Skin of body (tissue), 2 donors: ENCODE data around the gene SFXN4. TPM values are rescaled to one million over a fixed set of nuclear protein-coding genes. Genes with fewer than 3 reads are reported as not detected.

ENCODE experiments used
- DNase-seq: peaks from one replicate; lab custom pipeline; 2025; lab: John Stamatoyannopoulos, UW
- total RNA-seq: library from RNA; depleted of rRNA; stranded (reverse); fragments of >200 nt; gene quantifications from one replicate; pipeline ENCODE4 v1.2.3, GENCODE V29; 2014

Gene SFXN4
- 11.4 TPM for total RNA-seq

- no peak for DNase-seq
These were observed at the start of gene SFXN4 for GRCh38 chr10:119165171-119166117. SFXN4 (minus strand) TSS chr10:119165714; CDS start chr10:119165647, 67 bp downstream.

DNA sequence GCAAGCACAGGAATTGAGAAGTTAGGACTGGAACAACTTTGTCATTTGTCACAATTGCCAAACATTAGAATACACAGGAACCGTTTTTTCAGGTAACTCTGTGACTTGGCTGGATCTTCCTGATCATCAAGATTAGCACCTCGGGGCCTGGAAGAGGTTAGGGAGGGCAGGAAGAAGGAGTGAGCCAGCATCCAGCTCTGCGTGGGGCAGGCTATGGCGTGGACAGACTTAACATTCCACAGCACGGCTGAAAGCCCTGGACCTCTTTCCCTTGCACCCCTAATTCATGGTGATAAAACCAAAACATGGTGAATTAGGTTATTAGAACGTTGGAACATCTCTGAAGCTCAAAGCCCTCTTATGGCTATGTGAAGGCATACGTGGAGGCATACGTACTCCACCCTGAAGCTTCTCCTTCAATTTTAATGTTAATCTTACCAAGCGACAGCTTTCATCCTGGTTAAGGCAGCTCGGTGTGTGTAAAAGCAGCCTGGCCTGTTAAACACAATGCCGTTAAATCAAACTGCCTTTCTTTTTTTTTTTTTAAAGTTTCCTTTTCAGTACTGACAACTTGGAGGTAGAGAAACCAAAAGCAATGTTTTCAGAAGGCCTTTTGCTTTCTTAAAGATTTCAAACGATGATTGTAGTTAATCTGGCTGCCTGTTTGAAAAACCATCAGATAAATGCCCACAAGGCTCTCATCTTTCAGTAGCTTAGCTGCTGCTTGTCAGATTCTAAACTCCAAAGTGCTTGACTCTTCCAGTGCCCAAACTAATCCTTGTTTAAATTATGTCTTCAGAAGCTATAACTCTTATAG, 46.3 kb upstream of the SFXN4 start:
- DNase-seq = no peak

GRCh38 chr10:119211176-119211575, 45.7 kb upstream of the SFXN4 start:
- peak; percentile 49 for DNase-seq

DNA sequence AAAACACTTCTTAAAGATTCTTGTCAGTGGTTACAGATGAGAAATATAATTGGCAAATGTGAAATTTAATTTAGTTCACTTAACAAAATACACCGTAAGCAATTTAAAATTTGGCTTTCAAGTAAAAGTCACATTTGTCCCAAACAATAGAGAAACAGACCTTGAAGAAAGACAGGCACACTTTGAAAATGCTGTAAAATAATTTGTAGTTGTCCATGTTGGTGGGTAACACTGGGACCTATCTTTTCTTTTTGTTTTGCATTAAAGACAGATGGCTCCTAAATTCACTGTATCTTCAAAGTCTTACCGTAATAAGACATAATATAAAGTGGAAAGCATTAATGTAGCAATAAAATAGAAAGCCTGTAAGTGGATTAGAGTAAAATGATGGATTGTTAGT, 45.1 kb upstream of the SFXN4 start:
- no peak for DNase-seq

- no peak for DNase-seq
These were observed 44.3 kb upstream of the SFXN4 start for GRCh38 chr10:119209736-119210355.

DNA sequence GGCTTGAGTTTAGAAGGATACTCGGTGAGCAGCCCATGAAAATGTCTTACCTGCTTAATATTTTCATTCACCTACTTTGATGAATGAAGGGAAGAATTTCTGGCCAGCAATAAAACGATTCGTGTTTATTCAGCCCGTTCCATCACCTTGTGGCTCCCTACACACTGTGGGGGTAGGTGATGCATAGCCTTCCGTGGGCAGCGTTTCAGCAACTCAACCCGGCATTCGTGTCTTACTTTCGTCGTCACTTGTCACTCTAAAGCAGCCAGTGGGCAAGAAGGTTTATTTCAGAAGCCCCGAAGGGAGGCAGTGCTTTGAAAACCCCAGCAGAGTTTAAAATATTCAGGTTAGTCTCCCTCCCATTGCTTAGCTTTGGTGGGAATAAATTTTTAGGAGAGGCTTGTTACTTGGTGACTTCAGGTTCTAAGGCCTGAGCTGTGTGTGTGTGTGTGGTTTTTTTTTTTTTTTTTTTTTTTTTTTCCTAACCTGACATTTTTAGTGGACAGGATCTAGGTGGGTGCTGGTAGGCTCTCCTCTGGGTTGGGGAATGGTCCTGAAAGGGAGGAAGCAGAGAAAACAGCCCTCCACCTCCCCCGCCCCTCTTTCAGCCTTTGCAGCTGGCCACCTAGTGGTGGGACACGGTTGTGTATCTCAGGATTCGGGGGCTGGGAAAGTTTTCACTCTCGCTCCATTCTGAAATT, 43.7 kb upstream of the SFXN4 start:
- peak; percentile 44 for DNase-seq

GRCh38 chr10:119208553-119208940, 43.0 kb upstream of the SFXN4 start:
- DNase-seq = no peak

DNA sequence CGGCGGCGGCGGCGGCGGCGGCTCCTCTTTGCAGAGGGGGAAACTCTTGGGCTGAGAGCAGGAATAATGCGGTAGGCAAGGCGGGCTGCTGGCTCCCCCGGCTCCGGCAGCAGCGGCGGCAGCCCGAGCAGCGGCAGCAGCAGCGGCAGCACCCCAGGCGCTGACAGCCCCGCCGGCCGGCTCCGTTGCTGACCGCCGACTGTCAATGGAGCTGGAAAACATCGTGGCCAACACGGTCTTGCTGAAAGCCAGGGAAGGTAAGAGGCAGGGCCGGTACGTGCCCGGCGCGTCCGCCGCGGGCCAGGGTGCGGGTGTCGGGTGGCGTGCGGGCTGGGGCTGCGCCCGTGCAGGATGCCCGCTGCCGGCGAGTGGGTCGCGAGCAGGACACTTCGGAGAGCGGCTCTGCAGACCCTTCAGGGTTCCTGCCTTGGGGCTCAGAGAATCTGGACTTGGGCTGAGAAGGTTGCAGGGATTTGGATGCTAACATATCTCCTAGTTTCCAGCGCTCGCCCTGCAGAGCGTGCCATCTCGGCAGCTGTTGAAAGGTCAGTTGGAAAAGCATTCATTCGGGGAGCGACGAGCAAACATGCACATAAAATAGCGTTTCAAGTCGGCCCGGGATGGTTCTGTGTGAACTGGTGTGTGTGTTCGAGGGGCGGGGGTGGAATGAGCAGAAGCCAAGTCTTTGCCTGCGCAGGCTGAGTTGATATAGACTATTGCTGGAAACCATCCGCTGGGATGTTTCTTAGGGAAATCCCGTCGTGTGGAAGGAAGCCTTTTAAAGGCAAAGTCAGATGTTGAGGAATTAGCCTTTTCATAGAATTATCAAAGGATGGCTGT, 42.4 kb upstream of the SFXN4 start:
- peak; percentile 50 for DNase-seq

DNA sequence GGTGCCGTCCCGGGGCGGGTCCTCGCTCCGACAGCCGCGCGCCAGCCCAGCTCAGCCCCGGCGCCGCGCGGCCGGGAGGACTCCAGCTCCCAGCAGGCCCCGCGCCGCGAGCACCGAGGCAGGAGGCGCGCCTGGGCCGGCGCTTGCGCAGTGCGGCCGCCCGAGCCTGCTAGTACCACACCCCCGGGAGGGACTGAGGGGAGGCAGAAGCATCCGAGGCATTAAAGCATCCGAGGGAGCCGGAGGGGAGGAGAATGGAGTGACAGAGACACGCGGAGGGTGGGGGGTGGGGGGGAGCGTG, 41.8 kb upstream of the SFXN4 start, which contains the start of gene GRK5:
GRK5 (plus strand) TSS at position 206 of the 301 bp plus-strand sequence. CDS start 347 bp downstream, outside the sequence.
- DNase-seq = peak; percentile 99

DNA sequence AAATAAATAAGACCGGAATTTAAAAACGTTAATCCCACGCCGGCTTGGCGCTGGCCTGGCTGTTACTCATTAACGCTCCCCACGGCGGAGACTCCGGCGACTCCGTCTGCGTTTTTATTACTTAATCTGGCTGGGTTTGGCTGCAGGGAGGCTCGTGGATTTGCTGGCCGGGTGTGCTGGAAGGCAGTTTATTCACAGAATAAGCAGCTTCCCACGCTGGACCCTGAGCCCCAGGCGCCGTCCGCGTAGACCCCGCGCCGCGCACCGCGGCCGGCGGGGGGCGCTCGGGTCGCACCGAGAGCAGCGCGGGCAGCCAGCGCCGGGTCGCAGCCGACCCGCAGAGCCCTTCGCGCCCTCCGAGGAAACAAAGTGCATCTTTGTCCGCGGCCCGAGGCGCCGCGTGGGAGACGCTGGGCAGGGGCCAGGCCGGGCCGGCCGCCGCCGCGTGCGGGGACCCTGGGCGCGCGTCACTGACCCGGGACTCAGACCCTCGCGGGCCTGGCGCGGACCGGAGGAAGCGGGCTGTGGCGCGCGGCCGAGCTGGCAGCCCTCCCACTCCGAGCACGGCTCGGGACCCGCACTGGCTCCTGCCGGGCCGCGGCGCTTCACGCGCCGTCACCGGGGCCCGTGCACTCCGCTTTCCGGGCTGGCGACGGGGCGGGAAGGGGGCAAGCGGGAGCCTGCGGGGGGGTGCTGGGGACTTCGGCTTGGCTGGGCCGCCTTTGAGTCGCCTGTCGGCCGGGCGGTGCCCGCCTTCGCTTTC, 41.3 kb upstream of the SFXN4 start:
- peak; percentile 61 for DNase-seq

DNA sequence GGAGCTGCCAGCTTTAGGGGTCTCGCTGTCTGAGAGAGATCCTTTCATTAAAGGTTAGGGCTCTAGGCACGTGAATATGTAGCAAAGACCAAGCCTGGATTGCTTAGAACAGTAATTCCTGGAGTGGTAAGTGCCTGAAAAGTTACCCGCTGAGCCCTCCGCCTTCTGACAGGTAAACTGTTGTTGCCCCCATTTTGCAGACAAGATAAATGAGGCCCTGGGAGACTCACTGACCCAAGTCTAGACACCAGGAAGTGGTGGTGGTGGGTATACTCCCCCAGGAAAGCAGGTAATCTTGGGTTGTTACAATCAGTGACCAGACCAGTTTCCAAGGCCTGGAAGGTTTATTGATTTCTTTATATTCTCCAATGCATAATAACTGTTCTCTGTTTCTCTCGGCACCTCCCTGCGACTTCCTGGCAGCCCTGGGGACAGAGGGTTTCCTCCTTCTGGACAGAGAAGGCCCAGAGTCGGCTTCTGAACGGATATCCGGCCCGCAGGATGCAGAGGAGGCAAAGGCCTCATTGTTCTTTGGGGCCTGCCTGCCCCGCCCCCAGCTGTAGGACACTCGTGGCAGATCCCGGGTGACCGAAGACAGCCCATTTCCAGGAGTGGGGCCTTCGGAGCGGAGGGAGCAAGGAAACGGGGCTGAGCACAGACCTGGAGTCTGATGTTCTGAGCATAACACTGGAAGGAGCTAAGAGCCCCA, 40.5 kb upstream of the SFXN4 start:
- no peak for DNase-seq

GRCh38 chr10:119203006-119203405, 37.5 kb upstream of the SFXN4 start:
- no peak for DNase-seq

- no peak for DNase-seq
These were observed 35.7 kb upstream of the SFXN4 start for GRCh38 chr10:119201233-119201632.

DNA sequence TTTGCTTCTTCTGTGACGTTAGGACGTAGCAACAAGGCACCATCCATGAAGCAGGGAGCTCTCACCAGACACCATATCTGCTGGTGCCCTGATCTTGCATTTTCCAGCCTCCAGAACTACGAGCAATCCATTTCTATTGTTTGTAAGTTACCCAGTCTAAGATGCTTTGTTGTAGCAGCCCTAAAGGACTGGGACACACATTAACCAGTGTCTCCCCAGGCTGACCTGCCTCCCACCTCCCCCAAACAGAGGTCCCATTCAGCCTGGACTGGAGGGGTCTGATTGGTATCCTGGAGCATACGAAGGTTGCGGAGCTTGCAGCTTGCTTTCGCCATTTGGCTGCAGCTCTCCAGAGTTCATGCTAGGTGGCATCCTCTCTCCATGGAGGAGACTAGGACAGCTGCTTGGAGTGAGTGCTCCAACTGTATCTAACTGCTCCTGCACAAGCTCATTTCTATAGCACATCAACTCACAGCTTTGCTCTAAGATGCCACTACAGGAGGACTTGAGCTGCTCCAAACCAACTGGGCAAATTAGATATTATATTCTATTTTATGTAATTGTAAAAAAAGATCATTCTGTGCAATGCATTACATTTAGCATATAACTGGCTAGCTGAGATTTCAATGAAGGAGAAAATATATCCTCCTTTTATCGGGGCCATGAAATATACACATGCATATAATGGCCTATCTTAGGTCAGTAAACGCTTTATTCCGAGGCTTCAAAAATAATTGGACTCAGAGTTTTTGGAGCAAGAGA, 33.9 kb upstream of the SFXN4 start:
- peak; percentile 84 for DNase-seq

- DNase-seq = no peak
These were observed 32.9 kb upstream of the SFXN4 start for GRCh38 chr10:119198438-119198837.

DNA sequence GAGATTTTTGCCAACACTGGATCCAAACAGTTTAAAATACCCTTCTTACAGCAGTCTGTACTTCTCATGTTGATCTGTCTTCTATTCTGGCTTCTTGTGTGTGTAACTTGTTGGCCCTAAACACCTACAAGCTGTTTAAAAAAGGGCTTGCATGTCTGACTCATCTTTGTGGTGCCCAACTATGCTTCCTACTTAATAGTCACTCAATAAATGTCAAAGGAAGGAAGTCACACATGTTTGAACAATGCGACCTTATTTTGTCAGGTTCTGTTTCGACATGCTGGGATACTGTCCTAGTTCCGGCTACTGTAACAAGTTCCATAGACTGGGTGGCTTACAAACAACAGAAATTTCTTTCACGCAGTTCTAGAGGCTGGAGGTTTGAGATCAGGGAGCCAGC, 32.4 kb upstream of the SFXN4 start:
- no peak for DNase-seq

GRCh38 chr10:119191881-119192280, 26.4 kb upstream of the SFXN4 start:
- DNase-seq = no peak
